GM12878 (cell line): Measurements from ENCODE around the gene FSTL4.

ENCODE experiments used
- BCLAF1 ChIP-seq: fragments of 450-650 bp; IDR thresholded peaks from 2 replicates; pipeline ENCODE4 v1.6.1; 2017; ENCODE audit warnings: antibody characterized with exemption, mild to moderate bottlenecking, moderate library complexity
- CTCF ChIP-seq, 3 experiments: IDR thresholded peaks in 2 of 3; conservative IDR thresholded peaks in 1 of 3; 2 replicates each; pipeline ENCODE4 v1.5.1; 2011; ENCODE audit warnings: low read depth in 3 of 3, low read length in 3 of 3, mild to moderate bottlenecking in 3 of 3, control low read depth in 2 of 3, moderate library complexity in 2 of 3, inconsistent platforms in 1 of 3, mixed read lengths in 1 of 3; ENCODE audit not compliant: control insufficient read depth in 2 of 3, insufficient read depth in 1 of 3; ENCODE audit errors: extremely low read depth in 1 of 3
- ELK1 ChIP-seq: IDR thresholded peaks from 2 replicates; pipeline ENCODE4 v1.6.1; 2012; ENCODE audit warnings: low read depth, low read length, improper control_type of control experiment
- HDAC2 ChIP-seq: fragments of 200-600 bp; sonication (generic); IDR thresholded peaks from 2 replicates; pipeline ENCODE4 v1.6.1; 2017
- HDAC6 ChIP-seq: fragments of 200-600 bp; sonication (generic); IDR thresholded peaks from one replicate; pipeline ENCODE4 v1.8.0; 2017; ENCODE audit warnings: antibody characterized with exemption; ENCODE audit not compliant: unreplicated experiment
- HSF1 ChIP-seq: fragments of 150-350 bp; IDR thresholded peaks from 2 replicates; pipeline ENCODE4 v1.6.1; 2014; ENCODE audit warnings: mild to moderate bottlenecking, low read depth, low read length
- MEF2A ChIP-seq: IDR thresholded peaks from 2 replicates; pipeline ENCODE4 v1.6.1; 2011; ENCODE audit warnings: low read depth, mild to moderate bottlenecking, low read length, moderate library complexity; ENCODE audit not compliant: insufficient read depth
- NR2C1 ChIP-seq: fragments of 450-650 bp; IDR thresholded peaks from 2 replicates; pipeline ENCODE4 v1.6.1; 2017; ENCODE audit warnings: antibody characterized with exemption, mild to moderate bottlenecking, moderate library complexity
- SMC3 ChIP-seq: IDR thresholded peaks from 2 replicates; pipeline ENCODE4 v1.6.1; 2011; ENCODE audit warnings: low read length, improper control_type of control experiment, borderline replicate concordance
- SP1 ChIP-seq: IDR thresholded peaks from one replicate; pipeline ENCODE4 v1.6.1; 2011; ENCODE audit warnings: low read depth, low read length
- USF1 ChIP-seq: IDR thresholded peaks from 2 replicates; pipeline ENCODE4 v1.6.1; 2011; ENCODE audit warnings: borderline replicate concordance, low read depth, mild to moderate bottlenecking, moderate library complexity, mixed read lengths, low read length; ENCODE audit not compliant: insufficient read depth; ENCODE audit errors: extremely low read length
- ZBTB11 ChIP-seq: fragments of 450-650 bp; formaldehyde crosslinking; IDR thresholded peaks from 2 replicates; pipeline ENCODE4 v1.5.0; 2022; ENCODE audit warnings: mild to moderate bottlenecking, missing genetic modification characterization
- ZNF24 ChIP-seq: fragments of 450-650 bp; IDR thresholded peaks from 2 replicates; pipeline ENCODE4 v1.6.1; 2017; ENCODE audit warnings: antibody characterized with exemption, mild to moderate bottlenecking
- ZNF274 ChIP-seq: IDR thresholded peaks from one replicate; pipeline ENCODE4 v1.8.0; 2011; ENCODE audit not compliant: insufficient read length, insufficient read depth

GRCh38 chr5:133250527-133250926 lies 361.8 kb downstream of the FSTL4 start:
- TF ChIP-seq CTCF (IDR thresholded peaks at IDR 0.05 in 2 of 3, conservative IDR thresholded peaks at IDR 0.05 in 1 of 3; ENCODE audit: control insufficient read depth in 2 of 3, extremely low read depth in 1 of 3, insufficient read depth in 1 of 3, low read depth in 3 of 3, low read length in 3 of 3) (no peak), ZBTB11 (CRISPR knock-in tag) (no peak), SP1 (no peak), HDAC6 (no peak), MEF2A (no peak), USF1 (no peak), NR2C1 (no peak), HDAC2 (no peak), BCLAF1 (no peak), ELK1 (no peak), ZNF24 (no peak), SMC3 (no peak), HSF1 (no peak), ZNF274 (no peak)
